Neural cell (in vitro differentiated cells): Measurements from ENCODE around the gene EID2B.

Experiments
- CTCF ChIP-seq: fragments of 450-650 bp; IDR thresholded peaks from 2 replicates; pipeline ENCODE4 v1.5.1; 2014; ENCODE audit warnings: antibody characterized with exemption, mild to moderate bottlenecking, moderate library complexity; ENCODE audit not compliant: poor library complexity, severe bottlenecking
- EP300 ChIP-seq: fragments of 450-650 bp; conservative IDR thresholded peaks from 2 replicates; pipeline ENCODE4 v1.6.1; 2014; ENCODE audit warnings: antibody characterized with exemption, mild to moderate bottlenecking, moderate library complexity; ENCODE audit not compliant: poor library complexity, severe bottlenecking
- EZH2 ChIP-seq: fragments of 200-600, 300-800 bp; shearing (Covaris generic), sonication (generic); IDR thresholded peaks from 2 replicates; pipeline ENCODE4 v1.6.1; 2014; ENCODE audit warnings: antibody characterized with exemption, low read length, borderline replicate concordance, mild to moderate bottlenecking; ENCODE audit not compliant: insufficient read depth, poor library complexity, severe bottlenecking
- MXI1 ChIP-seq: fragments of 450-650 bp; conservative IDR thresholded peaks from 2 replicates; pipeline ENCODE4 v1.6.1; 2014; ENCODE audit warnings: antibody characterized with exemption, mild to moderate bottlenecking; ENCODE audit not compliant: poor library complexity, severe bottlenecking
- POLR2AphosphoS5 ChIP-seq: IDR thresholded peaks from 2 replicates; pipeline ENCODE4 v1.6.1; 2012
- TAF1 ChIP-seq: IDR thresholded peaks from 2 replicates; pipeline ENCODE4 v1.6.1; 2012; ENCODE audit warnings: low read depth
- TF ChIP-seq, protein P1 (sequence below): IDR thresholded peaks from 2 replicates; pipeline ENCODE4 v1.6.1; 2012; ENCODE audit warnings: borderline replicate concordance

DNA sequence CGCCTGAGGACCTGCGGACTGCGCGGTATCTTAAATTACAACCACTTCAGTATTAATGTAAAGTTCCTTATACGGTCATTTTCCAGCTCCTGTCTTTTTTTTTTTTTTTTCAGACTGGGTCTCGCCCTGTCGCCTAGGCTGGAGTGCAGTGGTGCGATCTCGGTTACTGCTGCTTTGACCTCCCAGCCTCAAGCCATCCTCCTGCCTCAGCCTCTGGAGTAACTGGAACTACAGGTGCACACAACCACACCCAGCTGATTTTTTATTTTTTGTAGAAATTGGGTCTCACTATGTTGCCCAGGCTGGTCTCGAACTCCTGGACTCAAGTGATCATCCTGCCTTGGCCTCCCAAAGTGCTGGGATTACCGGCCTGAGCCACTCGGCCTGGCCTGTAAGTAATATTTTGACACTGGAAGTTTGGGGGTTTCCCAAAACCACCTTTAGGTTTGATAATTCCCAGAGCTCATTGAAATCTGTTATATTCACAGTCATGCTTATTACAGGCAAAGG is 406 bp upstream of the EID2B start:
- TF ChIP-seq EP300: no peak
- TF ChIP-seq POLR2AphosphoS5: no peak
- no peak for TF ChIP-seq CTCF
- TF ChIP-seq, protein P1, sequence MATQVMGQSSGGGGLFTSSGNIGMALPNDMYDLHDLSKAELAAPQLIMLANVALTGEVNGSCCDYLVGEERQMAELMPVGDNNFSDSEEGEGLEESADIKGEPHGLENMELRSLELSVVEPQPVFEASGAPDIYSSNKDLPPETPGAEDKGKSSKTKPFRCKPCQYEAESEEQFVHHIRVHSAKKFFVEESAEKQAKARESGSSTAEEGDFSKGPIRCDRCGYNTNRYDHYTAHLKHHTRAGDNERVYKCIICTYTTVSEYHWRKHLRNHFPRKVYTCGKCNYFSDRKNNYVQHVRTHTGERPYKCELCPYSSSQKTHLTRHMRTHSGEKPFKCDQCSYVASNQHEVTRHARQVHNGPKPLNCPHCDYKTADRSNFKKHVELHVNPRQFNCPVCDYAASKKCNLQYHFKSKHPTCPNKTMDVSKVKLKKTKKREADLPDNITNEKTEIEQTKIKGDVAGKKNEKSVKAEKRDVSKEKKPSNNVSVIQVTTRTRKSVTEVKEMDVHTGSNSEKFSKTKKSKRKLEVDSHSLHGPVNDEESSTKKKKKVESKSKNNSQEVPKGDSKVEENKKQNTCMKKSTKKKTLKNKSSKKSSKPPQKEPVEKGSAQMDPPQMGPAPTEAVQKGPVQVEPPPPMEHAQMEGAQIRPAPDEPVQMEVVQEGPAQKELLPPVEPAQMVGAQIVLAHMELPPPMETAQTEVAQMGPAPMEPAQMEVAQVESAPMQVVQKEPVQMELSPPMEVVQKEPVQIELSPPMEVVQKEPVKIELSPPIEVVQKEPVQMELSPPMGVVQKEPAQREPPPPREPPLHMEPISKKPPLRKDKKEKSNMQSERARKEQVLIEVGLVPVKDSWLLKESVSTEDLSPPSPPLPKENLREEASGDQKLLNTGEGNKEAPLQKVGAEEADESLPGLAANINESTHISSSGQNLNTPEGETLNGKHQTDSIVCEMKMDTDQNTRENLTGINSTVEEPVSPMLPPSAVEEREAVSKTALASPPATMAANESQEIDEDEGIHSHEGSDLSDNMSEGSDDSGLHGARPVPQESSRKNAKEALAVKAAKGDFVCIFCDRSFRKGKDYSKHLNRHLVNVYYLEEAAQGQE: no peak
- TF ChIP-seq EZH2: no peak
- no peak for TF ChIP-seq MXI1
- TF ChIP-seq TAF1: no peak
